Activated T-cell treated with anti-CD3 and anti-CD28 coated beads for 4 hours (primary cell): Measurements from ENCODE around the gene CEP112.
A peak's percentile ranks its signal among the peaks of the same experiment; 100 is the strongest.
"Not testable (repeated sequence)": the region's sequence is repeated elsewhere in the genome, so short reads cannot be mapped to it uniquely, and the experiment has no call there.

Experiments
- DNase-seq: peaks from one replicate; pipeline ENCODE4 v3.0.0-alpha.2; 2020

CEP112 gene

GRCh38 chr17:65755799-65756198, 436.1 kb downstream of the CEP112 start:
- no peak for DNase-seq

GRCh38 chr17:65754630-65755029, 437.3 kb downstream of the CEP112 start:
- no peak for DNase-seq

- no peak for DNase-seq
Observed at GRCh38 chr17:65754081-65754480, 437.9 kb downstream of the CEP112 start.

GRCh38 chr17:65753348-65753747, 438.6 kb downstream of the CEP112 start:
- DNase-seq, result no peak

GRCh38 chr17:65751263-65751662, 440.7 kb downstream of the CEP112 start:
- DNase-seq, result no peak

GRCh38 chr17:65750631-65751115, 441.3 kb downstream of the CEP112 start:
- DNase-seq, result peak; percentile 14

GRCh38 chr17:65750166-65750565, 441.8 kb downstream of the CEP112 start:
- no peak for DNase-seq

- no peak for DNase-seq
Observed at GRCh38 chr17:65749479-65749878, 442.5 kb downstream of the CEP112 start.

- DNase-seq, result no peak
Observed at GRCh38 chr17:65745241-65745640, 446.7 kb downstream of the CEP112 start.

GRCh38 chr17:65743308-65743655, 448.7 kb downstream of the CEP112 start:
- no peak for DNase-seq

GRCh38 chr17:65742403-65743307, 449.3 kb downstream of the CEP112 start:
- DNase-seq, result no peak

GRCh38 chr17:65741710-65742109, 450.2 kb downstream of the CEP112 start:
- no peak for DNase-seq

- no peak for DNase-seq
Observed at GRCh38 chr17:65739034-65739433, 452.9 kb downstream of the CEP112 start.

- no peak for DNase-seq
Observed at GRCh38 chr17:65737451-65737850, 454.5 kb downstream of the CEP112 start.

GRCh38 chr17:65733314-65733713, 458.6 kb downstream of the CEP112 start:
- no peak for DNase-seq

- not testable (repeated sequence) for DNase-seq
Observed at GRCh38 chr17:65732667-65733066, 459.3 kb downstream of the CEP112 start.

GRCh38 chr17:65730711-65731169, 461.2 kb downstream of the CEP112 start:
- no peak for DNase-seq

GRCh38 chr17:65729207-65729606, 462.7 kb downstream of the CEP112 start:
- DNase-seq, result no peak

GRCh38 chr17:65727832-65728231, 464.1 kb downstream of the CEP112 start:
- no peak for DNase-seq

GRCh38 chr17:65727246-65727645, 464.7 kb downstream of the CEP112 start:
- DNase-seq, result no peak

- no peak for DNase-seq
Observed at GRCh38 chr17:65723431-65724151, 468.3 kb downstream of the CEP112 start.

GRCh38 chr17:65718601-65719000, 473.3 kb downstream of the CEP112 start:
- no peak for DNase-seq

GRCh38 chr17:65712383-65713267, 479.3 kb downstream of the CEP112 start:
- DNase-seq, result no peak
